GM12878 (cell line): ENCODE results near the gene CBLB. TPM values are rescaled to one million over a fixed set of nuclear protein-coding genes. Genes with fewer than 3 reads are reported as not detected.

ENCODE experiments used
- ATF2 ChIP-seq: IDR thresholded peaks from 2 replicates; pipeline ENCODE4 v1.6.1; 2012; ENCODE audit warnings: low read length, inconsistent platforms
- ATF7 ChIP-seq: fragments of 450-650 bp; IDR thresholded peaks from 2 replicates; pipeline ENCODE4 v1.6.1; 2016; ENCODE audit warnings: low read depth, mild to moderate bottlenecking
- BMI1 ChIP-seq: fragments of 450-650 bp; IDR thresholded peaks from 2 replicates; pipeline ENCODE4 v1.6.1; 2016; ENCODE audit warnings: mild to moderate bottlenecking, moderate library complexity, borderline replicate concordance
- CBFB ChIP-seq: IDR thresholded peaks from 2 replicates; pipeline ENCODE4 v1.6.1; 2016; ENCODE audit warnings: antibody characterized with exemption, low read depth
- CREM ChIP-seq: IDR thresholded peaks from 2 replicates; pipeline ENCODE4 v1.6.1; 2014; ENCODE audit warnings: antibody characterized with exemption, low read depth
- EED ChIP-seq: sonication (generic); IDR thresholded peaks from 2 replicates; pipeline ENCODE4 v1.6.1; 2016; ENCODE audit warnings: antibody characterized with exemption, low read depth
- GATAD2B ChIP-seq: fragments of 450-650 bp; conservative IDR thresholded peaks from 2 replicates; pipeline ENCODE4 v1.6.1; 2017; ENCODE audit warnings: low read depth, mild to moderate bottlenecking, moderate library complexity
- HDGF ChIP-seq: fragments of 450-650 bp; IDR thresholded peaks from 2 replicates; pipeline ENCODE4 v1.6.1; 2016; ENCODE audit warnings: antibody characterized with exemption
- IKZF2 ChIP-seq, 2 experiments: fragments of 450-650 bp; IDR thresholded peaks; 2 replicates each; pipeline ENCODE4 v1.6.1; 2017; ENCODE audit warnings: mild to moderate bottlenecking in 2 of 2, moderate library complexity in 2 of 2
- MEF2A ChIP-seq: IDR thresholded peaks from 2 replicates; pipeline ENCODE4 v1.6.1; 2011; ENCODE audit warnings: low read depth, mild to moderate bottlenecking, low read length, moderate library complexity; ENCODE audit not compliant: insufficient read depth
- MEF2B ChIP-seq: fragments of 450-650 bp; IDR thresholded peaks from 2 replicates; pipeline ENCODE4 v1.6.1; 2018; ENCODE audit warnings: mild to moderate bottlenecking, moderate library complexity; ENCODE audit not compliant: partially characterized antibody, poor library complexity, severe bottlenecking
- MYC ChIP-seq: IDR thresholded peaks from 2 replicates; pipeline ENCODE4 v1.6.1; 2011; ENCODE audit warnings: mild to moderate bottlenecking, low read length, moderate library complexity, inconsistent platforms; ENCODE audit not compliant: insufficient read depth, insufficient replicate concordance, insufficient read length, severe bottlenecking
- NBN ChIP-seq: fragments of 450-650 bp; IDR thresholded peaks from 2 replicates; pipeline ENCODE4 v1.6.1; 2016
- NFXL1 ChIP-seq: fragments of 450-650 bp; IDR thresholded peaks from 2 replicates; pipeline ENCODE4 v1.6.1; 2017; ENCODE audit warnings: antibody characterized with exemption, mild to moderate bottlenecking, borderline replicate concordance
- NKRF ChIP-seq: fragments of 450-650 bp; conservative IDR thresholded peaks from 2 replicates; pipeline ENCODE4 v1.6.1; 2017; ENCODE audit warnings: mild to moderate bottlenecking, moderate library complexity
- NR2C2 ChIP-seq: IDR thresholded peaks from 2 replicates; pipeline ENCODE4 v1.6.1; 2011; ENCODE audit warnings: borderline replicate concordance, low read depth; ENCODE audit not compliant: control insufficient read depth, insufficient read length
- PAX5 ChIP-seq: IDR thresholded peaks from 2 replicates; pipeline ENCODE4 v1.6.1; 2011; ENCODE audit warnings: low read depth, low read length, borderline replicate concordance
- PAX8 ChIP-seq: fragments of 450-650 bp; IDR thresholded peaks from 2 replicates; pipeline ENCODE4 v1.6.1; 2017; ENCODE audit warnings: mild to moderate bottlenecking, moderate library complexity
- RUNX3 ChIP-seq: IDR thresholded peaks from 2 replicates; pipeline ENCODE4 v1.6.1; 2012; ENCODE audit warnings: low read length, inconsistent platforms
- polyA plus RNA-seq, 11 experiments: library from polyadenylated mRNA; depleted of rRNA in 4 of 11; unstranded in 6 of 11; stranded (reverse) in 5 of 11; fragments of >200 nt; fragmentation: Nextera tagmentation in 4 of 11; fragmentation: Illumina TruSeq in 1 of 11; extraction: Ambion mirVana in 4 of 11; extraction: Trizol in 1 of 11; gene quantifications; 1 replicate in 1 of 11; 2 replicates in 10 of 11; pipeline versions ENCODE4 v1.2.1 to v1.2.3, GENCODE V29; 2011 to 2016; ENCODE audit warnings: inconsistent platforms in 2 of 11, missing spikeins in 2 of 11, low read depth in 1 of 11
- total RNA-seq, 4 experiments: library from RNA; depleted of rRNA in 3 of 4; stranded (reverse); fragments of >200 nt in 3 of 4; fragmentation: Illumina TruSeq in 1 of 4; extraction: Trizol in 1 of 4; gene quantifications; 2 replicates each; pipeline versions ENCODE4 v1.2.1 to v1.2.3, GENCODE V29; 2013 to 2021
- TF ChIP-seq, protein P1 (sequence below): IDR thresholded peaks from 2 replicates; pipeline ENCODE4 v1.6.1; 2012; ENCODE audit warnings: improper control_type of control experiment, low read depth, low read length; ENCODE audit not compliant: insufficient replicate concordance

The CBLB gene
- total and polyA plus RNA-seq, 10 of the 15 experiments (the other 5 are each of a cell fraction or from before 2014, with no cell fraction given), result 17.2 to 107 (median 41.9) TPM

GRCh38 chr3:105866656-105867653, 1.9 kb downstream of the CBLB start (continued):
- TF ChIP-seq CBFB (peak; percentile 53; the same call in 1 of the 2 replicates), MEF2B (peak; percentile 65), NR2C2 (no peak), MYC (no peak), GATAD2B (peak; percentile 50; the same call in 1 of the 2 replicates), NBN (peak; percentile 43; the same call in 1 of the 2 replicates), CREM (peak; percentile 30; the same call in 1 of the 2 replicates), NKRF (peak; percentile 21; the same call in 1 of the 2 replicates), HDGF (no peak), NFXL1 (no peak), ATF2 (peak; percentile 73; the same call in 1 of the 2 replicates), PAX5 (peak; percentile 50; the same call in 1 of the 2 replicates), EED (no peak; the same call in 1 of the 2 replicates), IKZF2 (IDR thresholded peaks at IDR 0.05) (peak; percentile 74 to 79; a peak in 3 of 4 replicates), RUNX3 (peak; percentile 94), ATF7 (peak; percentile 57; the same call in 1 of the 2 replicates), PAX8 (no peak), MEF2A (no peak; the same call in 1 of the 2 replicates), BMI1 (no peak)
- TF ChIP-seq, protein P1, sequence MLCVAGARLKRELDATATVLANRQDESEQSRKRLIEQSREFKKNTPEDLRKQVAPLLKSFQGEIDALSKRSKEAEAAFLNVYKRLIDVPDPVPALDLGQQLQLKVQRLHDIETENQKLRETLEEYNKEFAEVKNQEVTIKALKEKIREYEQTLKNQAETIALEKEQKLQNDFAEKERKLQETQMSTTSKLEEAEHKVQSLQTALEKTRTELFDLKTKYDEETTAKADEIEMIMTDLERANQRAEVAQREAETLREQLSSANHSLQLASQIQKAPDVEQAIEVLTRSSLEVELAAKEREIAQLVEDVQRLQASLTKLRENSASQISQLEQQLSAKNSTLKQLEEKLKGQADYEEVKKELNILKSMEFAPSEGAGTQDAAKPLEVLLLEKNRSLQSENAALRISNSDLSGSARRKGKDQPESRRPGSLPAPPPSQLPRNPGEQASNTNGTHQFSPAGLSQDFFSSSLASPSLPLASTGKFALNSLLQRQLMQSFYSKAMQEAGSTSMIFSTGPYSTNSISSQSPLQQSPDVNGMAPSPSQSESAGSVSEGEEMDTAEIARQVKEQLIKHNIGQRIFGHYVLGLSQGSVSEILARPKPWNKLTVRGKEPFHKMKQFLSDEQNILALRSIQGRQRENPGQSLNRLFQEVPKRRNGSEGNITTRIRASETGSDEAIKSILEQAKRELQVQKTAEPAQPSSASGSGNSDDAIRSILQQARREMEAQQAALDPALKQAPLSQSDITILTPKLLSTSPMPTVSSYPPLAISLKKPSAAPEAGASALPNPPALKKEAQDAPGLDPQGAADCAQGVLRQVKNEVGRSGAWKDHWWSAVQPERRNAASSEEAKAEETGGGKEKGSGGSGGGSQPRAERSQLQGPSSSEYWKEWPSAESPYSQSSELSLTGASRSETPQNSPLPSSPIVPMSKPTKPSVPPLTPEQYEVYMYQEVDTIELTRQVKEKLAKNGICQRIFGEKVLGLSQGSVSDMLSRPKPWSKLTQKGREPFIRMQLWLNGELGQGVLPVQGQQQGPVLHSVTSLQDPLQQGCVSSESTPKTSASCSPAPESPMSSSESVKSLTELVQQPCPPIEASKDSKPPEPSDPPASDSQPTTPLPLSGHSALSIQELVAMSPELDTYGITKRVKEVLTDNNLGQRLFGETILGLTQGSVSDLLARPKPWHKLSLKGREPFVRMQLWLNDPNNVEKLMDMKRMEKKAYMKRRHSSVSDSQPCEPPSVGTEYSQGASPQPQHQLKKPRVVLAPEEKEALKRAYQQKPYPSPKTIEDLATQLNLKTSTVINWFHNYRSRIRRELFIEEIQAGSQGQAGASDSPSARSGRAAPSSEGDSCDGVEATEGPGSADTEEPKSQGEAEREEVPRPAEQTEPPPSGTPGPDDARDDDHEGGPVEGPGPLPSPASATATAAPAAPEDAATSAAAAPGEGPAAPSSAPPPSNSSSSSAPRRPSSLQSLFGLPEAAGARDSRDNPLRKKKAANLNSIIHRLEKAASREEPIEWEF, result peak; percentile 67
